Activated B cell treated with CpG ODN at 0.5 μM for 24 hours (primary cell): ENCODE data around the gene SLC8A1. TPM values are rescaled to one million over a fixed set of nuclear protein-coding genes. Genes with fewer than 3 reads are reported as not detected.

Experiments
- ATAC-seq: fragments of 200-7000 bp; cut with Tn5 transposase; one replicate; pipeline ENCODE4 v1.10.0; 2021; ENCODE audit warnings: low read depth, mild to moderate bottlenecking, moderate library complexity
- CTCF ChIA-PET: fragments of 350-600 bp; sonication (Branson Sonifier 250); formaldehyde crosslinking; loops from one replicate; lab custom pipeline; 2021; ENCODE audit warnings: antibody characterized with exemption; lab: Charles Lee
- POLR2A ChIA-PET: fragments of 350-600 bp; sonication (Branson Sonifier 250); formaldehyde crosslinking; loops from one replicate; lab custom pipeline; 2021; ENCODE audit warnings: antibody characterized with exemption; lab: Charles Lee
- DNase-seq: peaks from one replicate; pipeline ENCODE4 v3.0.0; 2022
- H3K27ac Mint-ChIP-seq: one replicate; pipeline ENCODE4 v1.8.0; 2020; ENCODE audit warnings: mixed read lengths
- H3K27me3 Mint-ChIP-seq: one replicate; pipeline ENCODE4 v1.8.0; 2021; ENCODE audit warnings: mixed read lengths
- H3K36me3 Mint-ChIP-seq: one replicate; pipeline ENCODE4 v1.8.0; 2021; ENCODE audit warnings: low read depth, mixed read lengths
- H3K4me1 Mint-ChIP-seq: one replicate; pipeline ENCODE4 v1.8.0; 2021; ENCODE audit warnings: mixed read lengths
- H3K4me3 Mint-ChIP-seq: one replicate; pipeline ENCODE4 v1.8.0; 2020; ENCODE audit warnings: mild to moderate bottlenecking, mixed read lengths
- H3K9me3 Mint-ChIP-seq: one replicate; pipeline ENCODE4 v1.8.0; 2020; ENCODE audit warnings: mixed read lengths
- CTCF ChIP-seq: fragments of 200-600 bp; IDR thresholded peaks from one replicate; pipeline ENCODE4 v1.8.0; 2022; ENCODE audit warnings: antibody characterized with exemption, mild to moderate bottlenecking
- intact Hi-C: fragments of 100-400 bp; cut with micrococcal nuclease; formaldehyde crosslinking; loops from one replicate; pipeline ENCODE4 v1.15.1; 2024
- total RNA-seq: library from RNA; stranded (reverse); gene quantifications from 2 replicates; pipeline ENCODE4 v1.2.3, GENCODE V29; 2022

Gene SLC8A1
- total RNA-seq, 1 donor from 2014 or later: 0.04 TPM

DNA sequence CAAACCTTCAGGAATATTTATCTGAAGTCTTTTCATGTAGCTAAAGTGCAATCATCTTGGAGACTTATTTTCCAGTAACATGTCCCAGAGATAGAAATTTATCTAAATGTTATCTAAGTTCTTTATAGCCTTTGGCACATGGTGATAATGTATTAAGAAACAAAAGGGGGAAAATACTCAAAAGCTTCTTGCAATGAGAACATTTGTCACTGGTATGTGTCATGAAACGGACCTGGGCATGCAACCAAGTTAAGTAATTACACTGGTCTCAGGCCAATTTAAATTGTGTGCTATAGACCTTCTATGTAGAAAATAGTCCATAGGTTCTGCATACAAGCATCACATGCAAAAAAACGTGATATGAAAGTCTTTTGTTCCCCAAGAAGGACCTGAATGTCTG is 136.2 kb downstream of the SLC8A1 start:
- ChIA-PET POLR2A (no interaction called here), CTCF (no interaction called here)
- intact Hi-C loops: no loop called here
- H3K4me3 Mint-ChIP-seq: no peak overlapping the region
- no peak for DNase-seq
- no peaks in the 10 kb centered on the region for H3K27me3 Mint-ChIP-seq
- no peaks in the 10 kb centered on the region for H3K4me1 Mint-ChIP-seq
- no peak overlapping the region for H3K27ac Mint-ChIP-seq
- H3K36me3 Mint-ChIP-seq: no peaks in the 10 kb centered on the region
- no peak for TF ChIP-seq CTCF
- peaks cover 2% of the 10 kb centered on the region for H3K9me3 Mint-ChIP-seq
- ATAC-seq: no peak

DNA sequence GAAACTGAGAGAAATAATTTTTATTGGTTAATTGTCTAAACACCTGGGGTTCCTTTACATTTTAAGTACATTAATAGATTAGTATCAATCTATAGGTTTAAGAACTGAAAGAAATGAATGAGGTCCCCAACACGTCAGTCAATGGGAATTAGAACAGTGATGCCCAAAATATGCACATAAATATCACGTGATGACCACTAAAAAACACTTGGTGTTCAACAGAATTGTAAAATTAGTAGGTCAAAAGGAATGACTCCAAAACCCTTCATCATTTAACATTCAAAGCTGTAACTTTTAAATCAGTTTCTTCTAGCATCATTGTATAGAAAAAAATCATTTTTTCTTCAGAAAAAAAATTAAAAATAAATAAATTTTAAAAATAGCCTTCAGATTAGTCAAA is 140.9 kb downstream of the SLC8A1 start:
- H3K4me3 Mint-ChIP-seq: no peak overlapping the region
- DNase-seq: no peak

GRCh38 chr2:40310303-40310702 is 141.6 kb downstream of the SLC8A1 start:
- no peaks in the 10 kb centered on the region for H3K9me3 Mint-ChIP-seq
- H3K4me3 Mint-ChIP-seq: no peak overlapping the region
- H3K27ac Mint-ChIP-seq: no peak overlapping the region
- ChIA-PET CTCF (no interaction called here), POLR2A (no interaction called here)
- H3K4me1 Mint-ChIP-seq: no peaks in the 10 kb centered on the region
- intact Hi-C loops: no loop called here
- no peak for TF ChIP-seq CTCF
- DNase-seq (no peak), ATAC-seq (no peak)
- no peaks in the 10 kb centered on the region for H3K36me3 Mint-ChIP-seq
- H3K27me3 Mint-ChIP-seq: no peaks in the 10 kb centered on the region

More for the DNA sequence above, 140.9 kb downstream of the SLC8A1 start:
- no peak for TF ChIP-seq CTCF
- no peaks in the 10 kb centered on the region for H3K27me3 Mint-ChIP-seq
- no peak for ATAC-seq
- intact Hi-C loops: no loop called here
- no peak overlapping the region for H3K27ac Mint-ChIP-seq
- ChIA-PET CTCF (no interaction called here), POLR2A (no interaction called here)
- H3K36me3 Mint-ChIP-seq: no peaks in the 10 kb centered on the region
- H3K9me3 Mint-ChIP-seq: peaks cover 2% of the 10 kb centered on the region
- H3K4me1 Mint-ChIP-seq: no peaks in the 10 kb centered on the region

DNA sequence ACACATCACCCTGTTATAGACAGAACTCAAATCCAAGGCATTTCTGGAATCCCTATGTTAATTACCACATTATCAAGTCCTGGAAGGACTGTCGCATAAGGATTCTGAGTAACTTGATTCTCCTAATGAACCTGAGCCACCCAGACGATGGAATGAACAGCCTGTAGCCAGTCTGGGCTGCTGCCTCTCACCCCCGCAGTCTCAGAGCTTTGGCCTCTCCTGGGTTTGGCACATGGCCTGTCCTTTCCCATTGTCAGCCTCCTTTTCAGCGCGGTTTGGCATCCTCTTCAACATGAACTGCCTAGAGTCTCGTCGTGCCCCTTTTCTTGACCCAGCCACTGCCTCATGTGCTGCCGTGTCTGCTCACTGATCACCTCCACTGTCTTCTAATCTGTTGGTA is 147.6 kb downstream of the SLC8A1 start:
- no peaks in the 10 kb centered on the region for H3K36me3 Mint-ChIP-seq
- no peaks in the 10 kb centered on the region for H3K4me1 Mint-ChIP-seq
- no peak for TF ChIP-seq CTCF
- DNase-seq (no peak), ATAC-seq (no peak)
- no peaks in the 10 kb centered on the region for H3K27me3 Mint-ChIP-seq
- H3K9me3 Mint-ChIP-seq: no peaks in the 10 kb centered on the region
- no peak overlapping the region for H3K27ac Mint-ChIP-seq
- POLR2A ChIA-PET: no interaction called here
- intact Hi-C loops: no loop called here
- CTCF ChIA-PET: no interaction called here
- no peak overlapping the region for H3K4me3 Mint-ChIP-seq

DNA sequence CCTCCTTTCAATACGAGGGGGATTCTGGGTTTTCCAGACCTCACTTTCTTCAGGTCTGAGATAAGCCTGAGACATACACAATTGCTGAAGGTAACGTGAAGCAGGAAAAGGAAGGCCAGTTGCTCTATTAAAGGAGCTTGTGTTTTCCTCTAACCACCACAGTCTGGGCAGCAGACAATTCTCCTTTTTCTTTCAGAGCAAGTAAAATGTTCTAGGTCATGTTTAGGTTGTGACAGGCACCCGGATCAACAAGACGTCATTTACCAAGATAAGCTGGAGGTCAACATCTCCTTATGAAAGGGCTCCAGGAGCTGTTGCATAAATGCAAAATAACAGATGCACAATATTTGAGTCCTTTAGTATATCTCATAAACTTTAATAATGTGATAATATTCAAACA is 148.1 kb downstream of the SLC8A1 start:
- Mint-ChIP-seq H3K4me3 (no peak overlapping the region), H3K36me3 (no peaks in the 10 kb centered on the region), H3K4me1 (no peaks in the 10 kb centered on the region), H3K9me3 (no peaks in the 10 kb centered on the region), H3K27ac (no peak overlapping the region), H3K27me3 (no peaks in the 10 kb centered on the region)
- intact Hi-C loops: no loop called here
- TF ChIP-seq CTCF: no peak
- ChIA-PET CTCF (no interaction called here), POLR2A (no interaction called here)
- DNase-seq (no peak), ATAC-seq (no peak)
